Measurements from ENCODE around the gene VRK3.
"Not testable (repeated sequence)": the region's sequence is repeated elsewhere in the genome, so short reads cannot be mapped to it uniquely, and the experiment has no call there.

DNA sequence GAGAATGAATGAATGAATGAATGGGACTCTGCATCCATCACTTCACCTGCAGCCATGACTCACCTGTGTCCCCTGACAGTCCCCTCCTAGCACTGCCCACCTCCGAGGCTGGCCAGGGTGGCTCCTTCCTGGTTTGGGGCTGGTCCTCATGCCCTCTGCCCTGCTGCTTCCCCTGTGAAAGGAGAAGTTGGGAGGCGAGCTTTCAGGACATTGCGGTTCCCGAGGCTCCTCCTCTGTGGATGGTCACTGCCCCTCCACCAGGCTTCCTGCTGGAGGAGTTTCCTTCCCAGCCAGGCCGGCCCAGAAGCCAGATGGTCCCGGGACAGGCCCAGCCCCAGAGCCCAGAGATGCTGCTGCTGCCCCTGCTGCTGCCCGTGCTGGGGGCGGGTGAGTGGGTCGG lies 55.8 kb downstream of the VRK3 start:
- TF ChIP-seq, protein P1, sequence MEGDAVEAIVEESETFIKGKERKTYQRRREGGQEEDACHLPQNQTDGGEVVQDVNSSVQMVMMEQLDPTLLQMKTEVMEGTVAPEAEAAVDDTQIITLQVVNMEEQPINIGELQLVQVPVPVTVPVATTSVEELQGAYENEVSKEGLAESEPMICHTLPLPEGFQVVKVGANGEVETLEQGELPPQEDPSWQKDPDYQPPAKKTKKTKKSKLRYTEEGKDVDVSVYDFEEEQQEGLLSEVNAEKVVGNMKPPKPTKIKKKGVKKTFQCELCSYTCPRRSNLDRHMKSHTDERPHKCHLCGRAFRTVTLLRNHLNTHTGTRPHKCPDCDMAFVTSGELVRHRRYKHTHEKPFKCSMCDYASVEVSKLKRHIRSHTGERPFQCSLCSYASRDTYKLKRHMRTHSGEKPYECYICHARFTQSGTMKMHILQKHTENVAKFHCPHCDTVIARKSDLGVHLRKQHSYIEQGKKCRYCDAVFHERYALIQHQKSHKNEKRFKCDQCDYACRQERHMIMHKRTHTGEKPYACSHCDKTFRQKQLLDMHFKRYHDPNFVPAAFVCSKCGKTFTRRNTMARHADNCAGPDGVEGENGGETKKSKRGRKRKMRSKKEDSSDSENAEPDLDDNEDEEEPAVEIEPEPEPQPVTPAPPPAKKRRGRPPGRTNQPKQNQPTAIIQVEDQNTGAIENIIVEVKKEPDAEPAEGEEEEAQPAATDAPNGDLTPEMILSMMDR (IDR thresholded peaks at IDR 0.05) = not testable (repeated sequence)
- TF ChIP-seq POLR2A (IDR thresholded peaks at IDR 0.05) = not testable (repeated sequence)

Measured in ovary (tissue), 3 donors.